ENCODE data around the gene GPC1.

GRCh38 chr2:240482141-240482540 is 46.7 kb downstream of the GPC1 start:
- TF ChIP-seq POLR2A (IDR thresholded peaks at IDR 0.05; ENCODE audit: low read length) = no peak
- no peak for TF ChIP-seq GATA1 (IDR thresholded peaks at IDR 0.05; ENCODE audit: low read depth, low read length)

Measured in erythroblast (primary cell).